CD4-positive, alpha-beta T cell treated with Interleukin-4 for 4 hours (primary cell): ENCODE results near the gene YDJC.
"Not testable (repeated sequence)": the region's sequence is repeated elsewhere in the genome, so short reads cannot be mapped to it uniquely, and the experiment has no call there.

Source experiments
- DNase-seq: peaks from one replicate; pipeline ENCODE4 v3.0.0-alpha.2; 2020

Gene YDJC

DNA sequence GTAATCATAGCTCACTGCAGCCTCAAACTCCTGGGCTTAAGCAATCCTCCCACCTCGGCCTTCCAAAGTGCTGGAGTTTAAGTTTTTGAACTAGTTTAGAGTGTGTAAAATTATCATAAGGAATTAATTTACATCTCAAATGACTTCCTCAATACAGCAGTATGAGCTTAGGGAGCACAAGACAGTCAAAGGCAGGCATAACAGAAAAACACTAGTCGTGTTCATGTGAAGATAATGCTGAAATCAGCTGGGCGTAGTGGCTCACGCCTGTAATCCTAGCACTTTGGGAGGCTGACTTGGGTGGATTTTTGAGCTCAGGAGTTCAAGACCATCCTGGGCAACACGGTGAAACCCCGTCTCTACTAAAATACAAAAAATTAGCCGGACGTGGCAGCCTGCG, 25.8 kb downstream of the YDJC start:
- DNase-seq, result no peak

- DNase-seq, result no peak
These were observed 27.2 kb downstream of the YDJC start for GRCh38 chr22:21602579-21602978.

- DNase-seq, result no peak
These were observed 30.5 kb downstream of the YDJC start for GRCh38 chr22:21599053-21599893.

- no peak for DNase-seq
These were observed 31.5 kb downstream of the YDJC start for GRCh38 chr22:21598302-21598701.

- not testable (repeated sequence) for DNase-seq
These were observed 33.3 kb downstream of the YDJC start for GRCh38 chr22:21596356-21597135.

DNA sequence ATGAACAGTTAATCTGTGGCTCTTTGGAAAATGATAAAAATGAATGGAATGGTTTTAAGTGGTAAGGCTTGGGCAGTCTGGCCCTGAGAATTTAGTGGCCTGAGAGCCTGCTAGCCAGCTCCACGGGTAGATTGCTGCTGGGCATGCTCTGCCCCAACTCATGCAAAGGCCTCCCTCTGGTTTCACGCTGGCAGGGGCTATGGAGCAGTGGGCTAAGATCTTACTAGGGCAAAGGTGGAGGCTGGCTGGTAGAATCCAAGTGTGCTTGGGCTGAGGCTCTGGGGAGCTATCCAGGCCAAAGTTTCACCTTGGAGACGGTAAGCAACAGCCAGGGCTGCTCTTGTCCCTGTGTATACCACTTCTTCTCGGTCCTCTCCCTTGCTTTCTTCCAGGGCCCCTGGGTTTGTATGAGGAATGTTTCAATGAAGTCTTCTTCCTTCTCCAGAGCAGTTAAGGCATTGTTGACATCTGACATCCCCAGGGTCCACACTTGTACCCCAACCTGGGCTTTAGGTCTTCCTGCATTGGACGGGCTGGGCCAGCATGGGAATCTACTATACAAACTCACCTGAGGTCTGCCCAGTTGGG, 34.9 kb downstream of the YDJC start:
- DNase-seq, result no peak

DNA sequence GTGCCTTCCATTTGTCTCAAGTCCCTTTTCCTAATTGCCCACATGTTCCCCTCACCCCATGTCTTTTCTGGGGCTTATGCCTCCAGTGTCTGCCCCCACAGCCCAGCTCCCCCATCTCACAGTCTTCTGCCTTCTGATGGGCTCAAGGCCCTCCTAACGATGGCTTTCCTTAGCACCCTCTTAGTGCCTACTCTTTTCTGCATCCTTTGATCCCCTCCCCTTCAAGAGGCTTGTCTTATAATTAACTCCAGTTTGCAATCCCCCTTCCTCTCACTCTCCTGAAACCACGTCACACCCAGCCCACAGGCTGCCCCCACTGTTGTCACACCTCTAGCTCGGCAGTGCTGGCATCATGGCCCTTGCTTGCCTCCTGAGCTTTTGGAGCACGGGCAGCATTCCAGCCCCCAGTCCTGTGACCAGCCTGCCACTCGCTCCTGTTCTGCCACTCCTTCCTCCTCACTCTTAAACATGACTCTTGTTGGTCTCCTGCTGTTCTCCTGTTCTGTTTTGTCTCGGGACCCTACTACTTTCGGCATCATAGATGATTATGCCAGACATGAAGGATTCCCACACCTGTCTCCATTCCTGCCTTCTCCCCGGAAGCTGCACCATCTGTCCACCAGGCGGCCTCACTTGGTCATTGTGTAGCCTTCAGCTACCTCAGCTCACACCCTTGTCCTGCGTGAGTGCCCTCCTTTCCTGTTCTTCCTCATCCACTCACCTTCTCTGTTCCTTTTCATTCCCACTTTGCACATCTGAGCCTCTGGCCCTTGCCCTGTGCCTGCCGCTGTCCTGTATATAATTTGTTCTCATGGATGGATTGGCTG, 36.2 kb downstream of the YDJC start:
- no peak for DNase-seq

DNA sequence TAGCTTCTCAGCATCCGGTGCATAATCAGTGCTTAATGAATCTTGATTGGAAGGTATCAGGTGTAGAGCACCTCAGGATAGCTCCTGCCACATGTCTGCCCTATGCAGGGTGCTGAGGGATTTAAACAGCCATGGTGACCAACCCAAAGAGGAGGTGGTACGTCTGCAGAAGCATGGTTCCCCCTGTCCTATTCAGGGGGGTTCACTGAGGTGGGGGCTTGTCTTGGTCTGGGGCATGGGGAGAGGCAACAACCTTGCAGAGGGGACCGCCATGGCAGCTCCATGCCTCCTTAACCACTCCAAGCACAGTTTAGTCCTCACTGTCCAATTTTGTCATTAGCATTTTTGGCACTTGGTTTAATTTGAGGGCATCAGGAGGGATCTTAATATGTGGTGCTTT, 37.4 kb downstream of the YDJC start:
- no peak for DNase-seq

- DNase-seq, result no peak
These were observed 38.1 kb downstream of the YDJC start for GRCh38 chr22:21591695-21592094.

DNA sequence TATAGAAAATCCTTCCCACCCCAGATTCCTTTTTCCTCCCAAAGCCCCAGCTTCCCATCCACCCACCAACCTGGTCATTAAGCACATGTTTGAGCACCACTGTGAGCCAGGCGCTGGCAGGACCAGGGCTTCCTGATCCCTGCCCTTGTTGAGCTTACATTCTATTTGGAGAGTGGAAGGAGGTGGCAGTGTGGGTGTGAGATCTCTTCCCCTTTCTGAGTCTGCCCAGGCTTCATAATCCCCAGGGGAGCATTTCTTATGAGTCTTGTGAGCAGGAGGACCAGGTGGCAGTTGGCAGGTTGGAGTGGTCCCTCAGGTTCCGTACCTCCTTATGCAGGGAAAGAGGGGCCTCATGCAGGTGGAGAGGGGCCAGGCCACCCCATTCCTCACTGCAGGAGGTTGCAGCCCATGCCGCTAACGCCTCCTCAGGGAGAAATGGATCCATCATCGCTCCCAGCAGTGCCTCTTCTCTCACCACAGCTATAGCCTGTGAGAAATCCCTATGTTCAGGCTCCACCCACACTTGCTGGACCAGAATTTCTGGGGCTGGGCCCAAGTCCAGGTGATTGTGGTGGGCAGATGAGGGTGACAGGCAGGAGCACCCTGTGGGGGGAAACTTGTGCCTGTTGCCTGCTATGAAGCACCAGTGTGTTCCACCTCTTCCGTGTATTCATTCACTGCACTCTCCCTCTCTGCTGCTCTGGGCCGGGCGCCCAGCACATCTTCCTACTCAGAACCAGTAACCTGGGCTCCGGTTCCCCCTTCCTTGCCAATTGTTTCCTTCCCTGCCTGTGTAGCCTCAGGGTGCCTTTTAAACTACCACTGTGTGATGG, 38.8 kb downstream of the YDJC start:
- DNase-seq, result no peak

DNA sequence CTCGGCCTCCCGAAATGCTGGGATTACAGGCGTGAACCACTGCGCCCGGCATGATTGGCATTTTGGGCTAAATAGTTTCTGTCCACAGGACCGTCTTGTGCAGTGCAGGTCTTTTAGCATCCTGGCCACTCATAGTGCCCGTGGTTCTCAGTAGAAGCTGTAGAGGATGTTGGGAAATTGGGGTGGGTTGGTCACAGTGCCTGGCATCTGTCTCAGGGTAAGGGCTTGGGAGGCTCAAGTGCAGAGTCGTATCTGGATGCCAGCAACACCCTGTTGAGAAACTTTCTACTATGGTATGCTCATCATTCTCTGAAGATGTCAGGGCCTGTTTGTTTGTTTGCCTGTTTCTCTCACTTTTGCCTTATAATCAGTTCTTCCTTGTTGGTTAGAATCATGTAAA, 40.4 kb downstream of the YDJC start:
- DNase-seq, result no peak

DNA sequence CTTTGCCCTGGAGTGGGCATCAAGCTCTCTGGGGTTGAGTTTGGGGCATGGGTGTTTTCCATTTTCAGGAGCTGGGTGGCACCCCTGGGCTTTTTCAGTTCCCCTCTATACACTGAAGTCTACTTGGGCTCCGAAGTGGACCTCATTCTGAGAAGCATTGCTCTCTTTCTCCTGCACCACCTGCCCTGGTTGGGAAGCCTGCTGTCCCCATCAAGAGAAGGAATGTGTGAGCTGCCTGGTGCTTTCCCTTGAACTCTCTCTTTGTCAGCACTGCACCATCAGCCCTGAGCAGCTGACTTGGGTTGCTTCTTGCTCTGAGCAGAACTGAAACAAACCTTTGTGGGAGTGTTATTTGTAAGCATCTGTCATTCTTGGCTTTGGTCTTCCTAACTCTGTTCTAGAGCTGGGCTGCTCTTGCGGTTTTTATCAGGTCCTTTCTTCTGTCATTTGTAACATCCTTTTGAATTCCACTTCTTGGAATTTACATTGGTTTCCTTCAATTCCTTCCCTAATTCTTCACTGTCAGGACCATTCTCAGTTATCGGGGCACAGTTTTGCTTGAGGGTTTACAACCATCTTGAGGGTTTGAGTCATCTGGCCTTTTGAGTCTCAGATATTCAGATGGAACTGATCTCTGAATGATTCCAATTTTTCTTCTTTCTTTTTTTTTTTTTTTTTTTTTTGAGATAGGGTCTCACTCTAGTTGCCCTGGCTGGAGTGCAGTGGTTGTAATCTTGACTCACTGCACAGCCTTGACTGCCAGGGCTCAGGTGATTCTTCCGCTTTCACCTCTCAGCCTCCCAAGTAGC, 41.8 kb downstream of the YDJC start:
- no peak for DNase-seq

DNA sequence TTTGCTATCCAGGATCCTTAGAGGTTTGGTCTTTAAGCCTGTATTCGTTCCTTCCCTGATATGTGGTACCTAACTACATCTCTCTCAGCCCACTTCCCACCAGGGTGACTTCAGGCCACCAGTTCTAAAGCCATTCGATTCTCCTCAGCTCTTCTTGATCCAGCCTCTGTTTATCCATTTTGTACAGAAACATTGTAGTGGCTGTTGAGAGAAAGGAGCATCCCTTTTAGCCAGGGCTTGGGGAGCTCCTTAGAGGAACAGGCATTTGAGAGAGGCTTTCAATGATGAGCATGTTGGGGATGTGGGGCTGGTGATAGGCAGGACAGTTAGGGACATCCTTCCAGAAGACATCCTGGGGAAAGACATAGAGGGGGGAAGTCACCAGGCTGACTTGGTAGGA, 44.4 kb downstream of the YDJC start:
- no peak for DNase-seq

DNA sequence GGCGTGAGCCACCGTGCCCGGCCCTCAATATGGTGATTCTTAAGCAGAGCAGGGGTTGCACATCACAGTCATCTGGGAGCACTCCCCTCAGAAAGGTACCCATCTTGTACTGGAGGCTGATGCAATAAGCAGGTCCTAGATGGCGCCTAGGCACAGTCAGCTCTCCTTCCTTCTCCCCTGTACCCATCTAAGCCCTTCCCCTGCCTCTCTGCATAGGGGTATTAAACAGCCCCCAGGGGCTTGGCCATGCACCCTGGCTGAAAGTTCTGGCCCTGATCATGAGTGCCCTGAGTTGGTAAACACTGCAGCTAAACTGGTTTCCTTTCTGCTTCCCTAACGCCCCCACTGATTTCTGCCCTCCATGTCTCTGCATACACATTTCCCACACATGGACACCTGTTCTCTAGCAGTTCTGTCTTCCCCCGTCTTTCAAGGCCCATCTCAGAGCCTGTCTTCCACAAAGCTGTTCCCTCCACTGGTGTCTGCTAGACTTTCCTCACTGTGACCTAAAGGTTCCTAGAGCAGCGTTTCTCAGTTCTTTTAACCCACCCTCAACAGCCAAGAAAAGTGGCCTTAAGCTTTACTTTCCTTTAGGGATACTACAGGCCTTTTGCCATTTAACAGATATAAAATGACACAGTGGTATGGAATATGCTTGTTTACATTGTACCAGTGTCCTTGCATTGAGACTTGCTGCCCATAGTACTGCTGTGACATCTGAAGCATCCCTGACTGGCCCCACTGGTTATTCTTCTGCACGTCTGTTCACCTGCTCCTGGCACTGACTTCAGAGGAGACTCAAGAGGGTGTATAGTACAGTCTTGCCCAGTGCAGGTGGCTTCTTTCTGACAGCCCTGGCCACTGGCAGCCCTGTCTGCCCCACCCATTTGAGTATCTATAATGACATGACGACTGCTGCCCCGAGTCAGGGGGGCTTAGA, 46.8 kb downstream of the YDJC start:
- DNase-seq, result no peak

DNA sequence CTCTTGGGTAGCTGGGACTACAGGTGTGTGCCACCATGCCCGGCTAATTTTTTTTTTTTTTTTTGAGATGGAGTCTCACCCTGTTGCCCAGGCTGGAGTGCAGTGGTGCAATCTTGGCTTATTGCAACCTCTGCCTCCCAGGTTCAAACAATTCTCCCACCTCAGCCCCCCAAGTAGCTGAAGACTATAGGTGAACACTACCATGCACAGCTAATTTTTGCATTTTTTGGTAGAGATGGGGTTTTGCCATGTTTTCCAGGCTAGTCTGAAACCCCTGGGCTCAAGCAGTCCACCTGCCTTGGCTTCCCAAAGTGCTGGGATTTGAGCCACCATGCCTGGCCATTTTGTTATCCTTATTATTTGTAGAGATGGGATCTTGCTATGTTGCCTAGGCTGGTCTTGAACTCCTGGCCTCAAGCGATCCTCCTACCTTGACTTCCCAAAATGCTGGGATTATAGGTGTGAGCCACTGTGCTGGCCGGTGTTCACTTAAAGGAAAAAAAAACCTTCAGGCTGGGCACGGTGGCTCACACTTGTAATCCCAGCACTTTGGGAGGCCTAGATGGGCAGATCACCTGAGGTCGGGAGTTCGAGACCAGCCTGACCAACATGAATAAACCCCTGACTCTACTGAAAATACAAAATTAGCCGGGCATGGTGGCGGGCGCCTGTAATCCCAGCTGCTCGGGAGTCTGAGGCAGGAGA, 48.7 kb downstream of the YDJC start:
- not testable (repeated sequence) for DNase-seq

- DNase-seq, result not testable (repeated sequence)
These were observed 49.2 kb downstream of the YDJC start for GRCh38 chr22:21580623-21581007.

DNA sequence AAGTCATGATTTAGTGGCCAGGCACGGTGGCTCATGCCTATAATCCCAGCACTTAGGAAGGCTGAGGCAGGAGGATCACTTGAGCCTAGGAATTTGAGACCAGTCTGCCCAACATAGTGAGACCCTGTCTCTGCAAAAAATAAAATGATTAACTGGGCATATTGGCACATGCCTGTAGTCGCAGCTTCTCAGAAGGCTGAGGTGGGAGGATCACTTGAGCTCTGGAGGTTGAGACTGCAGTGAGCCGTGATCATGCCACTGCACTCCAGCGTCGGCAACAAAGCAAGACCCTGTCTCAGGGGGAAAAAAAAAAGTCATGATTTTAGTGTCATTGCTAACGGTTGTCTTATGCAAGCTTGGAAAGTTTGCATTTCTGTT, 50.4 kb downstream of the YDJC start:
- DNase-seq, result no peak
